HEK293 (cell line): ENCODE measurements around the gene FRY.

Source experiments
- CTCF ChIP-seq: fragments of 450-650 bp; formaldehyde crosslinking; IDR thresholded peaks from 2 replicates; pipeline ENCODE4 v1.5.1; 2016; ENCODE audit warnings: missing biosample characterization, missing genetic modification characterization
- KLF10 ChIP-seq: fragments of 450-650 bp; IDR thresholded peaks from 2 replicates; pipeline ENCODE4 v1.5.1; 2018; ENCODE audit warnings: missing biosample characterization, mild to moderate bottlenecking, missing genetic modification characterization
- ZBTB1 ChIP-seq: fragments of 450-650 bp; formaldehyde crosslinking; IDR thresholded peaks from 2 replicates; pipeline ENCODE4 v1.5.1; 2016; ENCODE audit warnings: missing biosample characterization, missing genetic modification characterization
- ZBTB11 ChIP-seq: fragments of 450-650 bp; formaldehyde crosslinking; conservative IDR thresholded peaks from 2 replicates; pipeline ENCODE4 v1.5.1; 2016; ENCODE audit warnings: low read depth, missing biosample characterization, missing genetic modification characterization
- ZBTB17 ChIP-seq: fragments of 450-650 bp; formaldehyde crosslinking; IDR thresholded peaks from 2 replicates; pipeline ENCODE4 v1.5.1; 2016; ENCODE audit warnings: missing biosample characterization, missing genetic modification characterization
- ZBTB20 ChIP-seq: fragments of 450-650 bp; formaldehyde crosslinking; IDR thresholded peaks from 2 replicates; pipeline ENCODE4 v1.5.1; 2016; ENCODE audit warnings: missing biosample characterization, missing genetic modification characterization
- ZFP37 ChIP-seq: fragments of 450-650 bp; formaldehyde crosslinking; IDR thresholded peaks from 2 replicates; pipeline ENCODE4 v1.5.1; 2016; ENCODE audit warnings: missing biosample characterization, missing genetic modification characterization
- ZNF138 ChIP-seq: fragments of 450-650 bp; formaldehyde crosslinking; IDR thresholded peaks from 2 replicates; pipeline ENCODE4 v1.5.1; 2016; ENCODE audit warnings: missing biosample characterization, missing genetic modification characterization, borderline replicate concordance
- ZNF302 ChIP-seq: fragments of 450-650 bp; formaldehyde crosslinking; IDR thresholded peaks from 2 replicates; pipeline ENCODE4 v1.5.1; 2016; ENCODE audit warnings: missing biosample characterization, missing genetic modification characterization, low read depth
- ZNF433 ChIP-seq: fragments of 450-650 bp; formaldehyde crosslinking; IDR thresholded peaks from 2 replicates; pipeline ENCODE4 v1.5.1; 2016; ENCODE audit warnings: missing biosample characterization, missing genetic modification characterization, low read depth
- ZNF561 ChIP-seq: fragments of 450-650 bp; IDR thresholded peaks from 2 replicates; pipeline ENCODE4 v1.5.1; 2018; ENCODE audit warnings: missing biosample characterization, missing genetic modification characterization, borderline replicate concordance

GRCh38 chr13:32028711-32029110 is 2.9 kb upstream of the FRY start:
- no peak for TF ChIP-seq ZNF302 (tag by site-specific recombination)
- TF ChIP-seq CTCF, result no peak
- TF ChIP-seq ZNF138, result no peak
- no peak for TF ChIP-seq ZBTB20 (tag by site-specific recombination)
- no peak for TF ChIP-seq KLF10 (tag by site-specific recombination)
- no peak for TF ChIP-seq ZBTB17 (tag by site-specific recombination)
- TF ChIP-seq ZNF433 (tag by site-specific recombination), result no peak
- TF ChIP-seq ZFP37 (tag by site-specific recombination), result no peak
- TF ChIP-seq ZBTB11 (tag by site-specific recombination), result no peak
- TF ChIP-seq ZNF561 (tag by site-specific recombination), result no peak
- TF ChIP-seq ZBTB1 (tag by site-specific recombination), result no peak
